Measurements from ENCODE around the gene NR2F2.

The NR2F2 gene

GRCh38 chr15:96324192-96324895, 6.2 kb upstream of the NR2F2 start:
- Histone ChIP-seq H3K4me3 (ENCODE audit: low read depth, low read length) (no peak overlapping the region), H3K27ac (no peak overlapping the region), H3K36me3 (no peaks in the 10 kb centered on the region), H3K27me3 (ENCODE audit: insufficient read depth, low read depth, severe bottlenecking) (peaks cover 93% of the 10 kb centered on the region), H3K9me3 (ENCODE audit: severe bottlenecking) (no peaks in the 10 kb centered on the region)
- TF ChIP-seq, protein P1, sequence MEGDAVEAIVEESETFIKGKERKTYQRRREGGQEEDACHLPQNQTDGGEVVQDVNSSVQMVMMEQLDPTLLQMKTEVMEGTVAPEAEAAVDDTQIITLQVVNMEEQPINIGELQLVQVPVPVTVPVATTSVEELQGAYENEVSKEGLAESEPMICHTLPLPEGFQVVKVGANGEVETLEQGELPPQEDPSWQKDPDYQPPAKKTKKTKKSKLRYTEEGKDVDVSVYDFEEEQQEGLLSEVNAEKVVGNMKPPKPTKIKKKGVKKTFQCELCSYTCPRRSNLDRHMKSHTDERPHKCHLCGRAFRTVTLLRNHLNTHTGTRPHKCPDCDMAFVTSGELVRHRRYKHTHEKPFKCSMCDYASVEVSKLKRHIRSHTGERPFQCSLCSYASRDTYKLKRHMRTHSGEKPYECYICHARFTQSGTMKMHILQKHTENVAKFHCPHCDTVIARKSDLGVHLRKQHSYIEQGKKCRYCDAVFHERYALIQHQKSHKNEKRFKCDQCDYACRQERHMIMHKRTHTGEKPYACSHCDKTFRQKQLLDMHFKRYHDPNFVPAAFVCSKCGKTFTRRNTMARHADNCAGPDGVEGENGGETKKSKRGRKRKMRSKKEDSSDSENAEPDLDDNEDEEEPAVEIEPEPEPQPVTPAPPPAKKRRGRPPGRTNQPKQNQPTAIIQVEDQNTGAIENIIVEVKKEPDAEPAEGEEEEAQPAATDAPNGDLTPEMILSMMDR (IDR thresholded peaks at IDR 0.05; ENCODE audit: low read depth, low read length) = no peak
- DNase-seq = no peak

DNA sequence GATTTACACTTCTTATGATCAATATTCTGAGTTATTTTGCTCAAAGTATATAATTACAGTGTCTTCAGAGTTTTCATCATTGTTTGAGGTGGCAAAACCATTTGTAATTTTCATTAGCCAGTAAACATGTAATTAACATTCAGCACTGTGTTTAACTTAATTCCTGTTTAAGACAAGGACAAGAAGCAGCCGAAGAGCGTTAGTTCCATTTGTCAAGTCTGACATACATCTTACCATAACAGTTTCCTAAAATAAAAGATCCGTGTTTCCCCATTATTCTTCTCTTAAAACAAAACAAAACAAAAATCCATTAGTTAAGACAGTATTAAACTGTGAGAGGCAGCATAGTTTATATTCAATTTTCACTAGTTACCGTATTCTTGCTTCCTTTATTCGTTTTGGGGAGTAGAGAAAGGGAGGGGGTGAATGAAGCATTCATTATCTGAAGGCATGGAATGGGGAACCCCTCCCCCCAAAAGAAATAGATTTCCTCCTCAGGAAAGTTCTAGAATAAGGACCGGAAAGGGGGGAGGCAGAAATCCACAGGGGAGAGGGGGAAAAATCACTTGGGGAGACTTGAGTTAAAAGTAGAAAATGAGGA, 5.5 kb upstream of the NR2F2 start:
- Histone ChIP-seq H3K27ac (no peak overlapping the region), H3K9me3 (ENCODE audit: severe bottlenecking) (no peaks in the 10 kb centered on the region), H3K4me3 (ENCODE audit: low read depth, low read length) (no peak overlapping the region), H3K36me3 (no peaks in the 10 kb centered on the region), H3K27me3 (ENCODE audit: insufficient read depth, low read depth, severe bottlenecking) (peaks cover 93% of the 10 kb centered on the region)
- TF ChIP-seq, protein P1 (IDR thresholded peaks at IDR 0.05; ENCODE audit: low read depth, low read length) = no peak
- no peak for DNase-seq

DNA sequence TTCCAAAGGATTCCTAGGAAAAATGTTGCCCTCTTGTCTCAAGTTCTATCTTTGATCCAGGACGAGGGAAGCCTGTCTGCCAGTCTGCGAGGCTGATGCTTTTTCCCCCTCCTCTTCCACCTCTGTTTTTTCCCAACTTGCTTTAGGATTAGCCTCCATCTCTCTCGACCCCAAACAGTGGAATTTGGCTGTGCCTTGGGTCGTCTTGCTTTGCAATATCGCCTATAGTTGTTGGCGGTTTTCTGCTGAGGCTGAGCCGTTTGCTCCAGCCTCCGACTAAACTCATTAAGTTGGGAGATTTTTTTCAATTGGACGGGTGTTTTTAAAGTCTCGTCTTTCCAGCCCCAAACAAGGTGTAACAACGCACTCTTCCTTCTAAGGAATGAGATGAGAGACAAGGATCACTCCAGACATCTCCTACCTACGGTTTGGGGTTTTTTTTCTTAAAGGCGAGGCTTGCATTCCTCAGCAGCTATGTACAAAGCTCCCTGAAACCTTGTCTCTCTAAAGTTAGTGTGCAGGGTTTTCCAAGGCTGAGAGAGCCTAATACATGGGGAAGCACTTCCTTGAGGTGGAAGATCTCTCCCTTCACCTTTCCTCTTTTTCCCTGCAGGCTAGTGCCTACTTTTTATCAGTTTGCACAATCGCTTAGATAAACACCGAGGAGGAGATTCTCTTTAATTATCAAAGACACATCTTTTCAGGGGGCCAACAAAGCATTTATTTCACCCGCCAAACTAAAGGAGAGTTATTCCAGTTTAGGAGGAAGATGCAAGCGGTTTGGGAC, 4.8 kb upstream of the NR2F2 start:
- Histone ChIP-seq H3K4me3 (ENCODE audit: low read depth, low read length) (no peak overlapping the region), H3K9me3 (ENCODE audit: severe bottlenecking) (no peaks in the 10 kb centered on the region), H3K27ac (no peak overlapping the region), H3K36me3 (no peaks in the 10 kb centered on the region), H3K27me3 (ENCODE audit: insufficient read depth, low read depth, severe bottlenecking) (peaks cover 92% of the 10 kb centered on the region)
- TF ChIP-seq, protein P1 (IDR thresholded peaks at IDR 0.05; ENCODE audit: low read depth, low read length) = no peak
- DNase-seq = no peak

DNA sequence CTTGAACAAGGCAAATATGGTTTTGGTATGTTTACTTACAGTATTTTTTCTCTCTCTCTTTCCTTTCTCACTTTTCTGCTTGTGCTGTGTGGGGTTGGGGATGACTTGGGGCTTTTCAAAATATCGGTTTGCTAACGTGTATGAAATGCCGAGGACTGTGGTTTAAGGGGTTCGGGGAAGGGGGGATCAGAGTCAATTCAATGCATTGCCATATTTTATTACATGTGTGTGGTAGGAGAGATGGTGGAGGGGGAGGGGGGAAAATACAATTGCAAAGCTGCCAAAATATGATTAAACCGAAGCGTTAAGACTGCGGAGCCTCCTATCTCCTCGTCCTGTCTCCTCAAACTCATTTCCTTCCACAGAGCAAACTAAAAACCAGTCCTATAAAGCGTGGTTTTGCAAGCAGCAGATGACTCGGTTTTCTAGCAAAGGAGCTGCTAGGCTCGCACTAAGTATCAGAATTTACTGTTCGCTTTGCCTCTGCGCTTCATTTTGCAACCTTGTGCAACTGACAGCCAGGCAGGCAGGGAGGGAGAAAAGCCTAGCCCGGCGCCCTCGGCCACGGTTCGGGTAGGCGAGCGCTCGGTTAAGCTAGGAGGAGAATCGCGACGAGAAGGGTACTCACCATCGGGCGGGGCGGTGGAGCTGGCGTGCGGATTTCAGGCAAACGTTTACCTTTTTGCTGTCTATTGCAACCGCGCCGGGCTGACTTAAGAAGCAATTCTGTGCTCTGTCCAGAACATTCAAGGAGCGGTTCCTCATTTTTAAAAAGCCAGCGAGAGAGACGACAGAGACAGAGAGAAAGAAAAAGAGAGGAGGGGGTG, 4.0 kb upstream of the NR2F2 start:
- Histone ChIP-seq H3K9me3 (ENCODE audit: severe bottlenecking) (no peaks in the 10 kb centered on the region), H3K4me3 (ENCODE audit: low read depth, low read length) (peak overlapping the region; percentile 18), H3K36me3 (no peaks in the 10 kb centered on the region), H3K27ac (no peak overlapping the region), H3K27me3 (ENCODE audit: insufficient read depth, low read depth, severe bottlenecking) (peaks cover 88% of the 10 kb centered on the region)
- DNase-seq = no peak
- TF ChIP-seq, protein P1 (IDR thresholded peaks at IDR 0.05; ENCODE audit: low read depth, low read length) = no peak

- H3K27me3 ChIP-seq (ENCODE audit: insufficient read depth, low read depth, severe bottlenecking) = peaks cover 86% of the 10 kb centered on the region
- H3K27ac ChIP-seq = no peak overlapping the region
- no peak for DNase-seq
Observed at GRCh38 chr15:96327155-96327741, 3.3 kb upstream of the NR2F2 start.

More at GRCh38 chr15:96327155-96327741, 3.3 kb upstream of the NR2F2 start:
- TF ChIP-seq, protein P1 (IDR thresholded peaks at IDR 0.05; ENCODE audit: low read depth, low read length) = peak; percentile 34; the same call in 1 of the 2 replicates
- Histone ChIP-seq H3K9me3 (ENCODE audit: severe bottlenecking) (no peaks in the 10 kb centered on the region), H3K36me3 (no peaks in the 10 kb centered on the region), H3K4me3 (ENCODE audit: low read depth, low read length) (peak overlapping the region; percentile 18)

Data from WERI-Rb-1 (cell line).